PC-3 (cell line): ENCODE data around the gene COX4I1. TPM values are rescaled to one million over a fixed set of nuclear protein-coding genes. Genes with fewer than 3 reads are reported as not detected.

ENCODE experiments used
- ATAC-seq: fragments of 200-7000 bp; cut with Tn5 transposase; 2 replicates; pipeline ENCODE4 v1.9.1; 2020; ENCODE audit warnings: mild to moderate bottlenecking, moderate library complexity
- BruUV-seq: library from RNA; stranded (reverse); fragments of 400-500 nt; replicated peaks from 2 replicates; lab custom pipeline; 2021; lab: Mats Ljungman, UMichigan
- CTCF ChIA-PET: fragments of 300-600 bp; sonication (Branson Sonifier 250); formaldehyde crosslinking; loops from one replicate; lab custom pipeline; 2022; ENCODE audit warnings: antibody characterized with exemption; lab: Charles Lee
- POLR2A ChIA-PET: fragments of 300-600 bp; sonication (Branson Sonifier 250); formaldehyde crosslinking; loops from one replicate; lab custom pipeline; 2022; ENCODE audit warnings: antibody characterized with exemption; ENCODE audit not compliant: unreplicated experiment; lab: Charles Lee
- DNase-seq: peaks from one replicate; pipeline ENCODE4 v3.0.0-alpha.2; 2015
- H2AFZ ChIP-seq: fragments of 300-600 bp; sonication (generic); 2 replicates; pipeline ENCODE4 v1.6.0; 2016; ENCODE audit warnings: antibody characterized with exemption, low read length
- H3F3A ChIP-seq: fragments of 300-600 bp; sonication (generic); one replicate; pipeline ENCODE4 v1.6.0; 2017; ENCODE audit warnings: antibody characterized with exemption, low read length, control low read depth, mild to moderate bottlenecking; ENCODE audit not compliant: unreplicated experiment
- H3K27ac ChIP-seq: fragments of 300-600 bp; sonication (generic); 2 replicates; pipeline ENCODE4 v1.5.1; 2016; ENCODE audit warnings: mild to moderate bottlenecking, low read length
- H3K27me3 ChIP-seq: fragments of 300-600 bp; sonication (generic); 2 replicates; pipeline ENCODE4 v1.6.1; 2016; ENCODE audit warnings: low read length, mixed read lengths
- H3K36me3 ChIP-seq: fragments of 300-600 bp; sonication (generic); 2 replicates; pipeline ENCODE4 v1.6.1; 2016; ENCODE audit warnings: low read depth, mixed run types, low read length, mixed read lengths
- H3K4me1 ChIP-seq: fragments of 300-600 bp; sonication (generic); 2 replicates; pipeline ENCODE4 v1.5.1; 2016; ENCODE audit warnings: low read length; ENCODE audit not compliant: insufficient read depth
- H3K4me2 ChIP-seq: fragments of 300-600 bp; sonication (generic); 2 replicates; pipeline ENCODE4 v1.6.0; 2016; ENCODE audit warnings: low read length
- H3K4me3 ChIP-seq: fragments of 300-600 bp; sonication (generic); 2 replicates; pipeline ENCODE4 v1.5.1; 2016; ENCODE audit warnings: mild to moderate bottlenecking, low read length, mixed read lengths
- H3K79me2 ChIP-seq: fragments of 300-600 bp; sonication (generic); 2 replicates; pipeline ENCODE4 v1.6.1; 2017; ENCODE audit warnings: low read length, mixed read lengths
- H3K9ac ChIP-seq: fragments of 300-600 bp; sonication (generic); 2 replicates; pipeline ENCODE4 v1.6.0; 2016; ENCODE audit warnings: mild to moderate bottlenecking, low read length
- H3K9me2 ChIP-seq: fragments of 300-600 bp; sonication (generic); replicated peaks from 2 replicates; pipeline ENCODE4 v1.6.1; 2016; ENCODE audit warnings: mixed run types, low read length, mixed read lengths
- H3K9me3 ChIP-seq: fragments of 300-600 bp; sonication (generic); 2 replicates; pipeline ENCODE4 v1.6.1; 2016; ENCODE audit warnings: low read length, mixed read lengths
- H4K20me1 ChIP-seq: fragments of 300-600 bp; sonication (generic); 2 replicates; pipeline ENCODE4 v1.6.1; 2016; ENCODE audit warnings: low read length, mixed read lengths
- CTCF ChIP-seq: fragments of 300-600 bp; sonication (generic); conservative IDR thresholded peaks from 2 replicates; pipeline ENCODE4 v1.5.1; 2017; ENCODE audit warnings: antibody characterized with exemption, low read depth, mild to moderate bottlenecking, low read length
- EZH2 ChIP-seq: fragments of 300-600 bp; sonication (generic); IDR thresholded peaks from one replicate; pipeline ENCODE4 v1.6.1; 2017; ENCODE audit warnings: antibody characterized with exemption, mild to moderate bottlenecking, low read length; ENCODE audit not compliant: unreplicated experiment
- EZH2phosphoT487 ChIP-seq: fragments of 300-600 bp; sonication (generic); IDR thresholded peaks from 2 replicates; pipeline ENCODE4 v1.6.1; 2018; ENCODE audit warnings: mild to moderate bottlenecking, antibody characterized with exemption, low read length, borderline replicate concordance
- intact Hi-C: fragments of 100-400 bp; cut with micrococcal nuclease; formaldehyde crosslinking; loops from 2 replicates; pipeline ENCODE4 v1.9.0; 2023
- total RNA-seq: library from RNA; depleted of rRNA; stranded (reverse); fragments of >200 nt; gene quantifications from 2 replicates; pipeline ENCODE4 v1.2.3, GENCODE V29; 2014; rRNA removed

The COX4I1 gene
- total RNA-seq, 1 experiment from 2014 or later, result 598 TPM

- ChIA-PET POLR2A (no interaction called here), CTCF (no interaction called here)
- no peak overlapping the region for H3K27ac ChIP-seq
- H3K9me3 ChIP-seq, result no peaks in the 10 kb centered on the region
- no peaks in the 10 kb centered on the region for H3K4me1 ChIP-seq
- H3K27me3 ChIP-seq, result peaks cover 31% of the 10 kb centered on the region
- H4K20me1 ChIP-seq, result no peaks in the 10 kb centered on the region
- no peak overlapping the region for H3K4me2 ChIP-seq
- H3K9me2 ChIP-seq, result no peaks in the 10 kb centered on the region
- no peak overlapping the region for H3K9ac ChIP-seq
- BruUV-seq, result no TSS peak
- TF ChIP-seq CTCF (no peak), EZH2phosphoT487 (no peak), EZH2 (no peak)
- H3F3A ChIP-seq, result no peaks in the 10 kb centered on the region
- H3K36me3 ChIP-seq, result no peaks in the 10 kb centered on the region
- DNase-seq, result no peak
- no peak for ATAC-seq
- no peaks in the 10 kb centered on the region for H3K79me2 ChIP-seq
- H2AFZ ChIP-seq, result no peak overlapping the region
- no peak overlapping the region for H3K4me3 ChIP-seq
- intact Hi-C loops, result no loop called here
Observed at GRCh38 chr16:85856585-85856984, 57.1 kb downstream of the COX4I1 start.

Other genes with a start within 250 kb of the COX4I1 start
- gene GSE1, start 186.4 kb upstream of the COX4I1 start, total RNA-seq, result 38.4 and 60.8 TPM in 2 replicates
- gene GINS2, start 110.7 kb upstream of the COX4I1 start, total RNA-seq, result 24.8 and 28.7 TPM in 2 replicates
- gene C16orf74, start 48.6 kb upstream of the COX4I1 start, total RNA-seq, result 64.6 and 71.0 TPM in 2 replicates
- gene EMC8, start 151 bp upstream of the COX4I1 start, total RNA-seq, result 42.6 and 46.1 TPM in 2 replicates
- gene IRF8, start 99.5 kb downstream of the COX4I1 start, total RNA-seq, result not detected in 2 replicates